H1 (cell line): ENCODE measurements around the gene DIABLO. TPM values are rescaled to one million over a fixed set of nuclear protein-coding genes. Genes with fewer than 3 reads are reported as not detected.
"Not testable (repeated sequence)": the region's sequence is repeated elsewhere in the genome, so short reads cannot be mapped to it uniquely, and the experiment has no call there.

ENCODE experiments used
- CTCF ChIA-PET: fragments of 300-600 bp; sonication (Branson Sonifier 250); formaldehyde crosslinking; loops from one replicate; lab custom pipeline; 2021; ENCODE audit not compliant: partially characterized antibody; lab: Charles Lee
- POLR2A ChIA-PET: fragments of 300-600 bp; sonication (Branson Sonifier 250); formaldehyde crosslinking; loops from one replicate; lab custom pipeline; 2021; ENCODE audit warnings: inconsistent platforms; ENCODE audit not compliant: partially characterized antibody; lab: Charles Lee
- DNase-seq, 2 experiments: peaks; one replicate each; pipeline versions ENCODE4 v3.0.0 to v3.0.0-alpha.2; 2010 to 2022; ENCODE audit warnings: low spot score in 2 of 2, low read depth in 1 of 2, mixed read lengths in 1 of 2
- FAIRE-seq: peaks from 2 replicates; lab custom pipeline; 2011; peaks lifted over from hg19 to GRCh38; lab: Jason Lieb, UNC
- H2AFZ ChIP-seq: 2 replicates; pipeline ENCODE4 v1.8.1; 2012; ENCODE audit warnings: low read length, inconsistent platforms
- H2AK5ac ChIP-seq: 2 replicates; pipeline ENCODE4 v1.6.1; 2013; ENCODE audit warnings: low read depth, low read length
- H2BK120ac ChIP-seq: replicated peaks from 2 replicates; pipeline ENCODE3; 2013; ENCODE audit warnings: low read depth, low read length, inconsistent platforms
- H2BK12ac ChIP-seq: 2 replicates; pipeline ENCODE4 v1.6.1; 2013; ENCODE audit warnings: low read depth, low read length
- H2BK15ac ChIP-seq: 2 replicates; pipeline ENCODE4 v1.6.1; 2013; ENCODE audit warnings: low read length
- H2BK20ac ChIP-seq: 2 replicates; pipeline ENCODE4 v1.6.1; 2013; ENCODE audit warnings: low read length
- H2BK5ac ChIP-seq: 2 replicates; pipeline ENCODE4 v1.6.1; 2013; ENCODE audit warnings: low read depth, low read length
- H3K14ac ChIP-seq: 2 replicates; pipeline ENCODE4 v1.6.1; 2013; ENCODE audit warnings: inconsistent platforms; ENCODE audit not compliant: insufficient read length
- H3K18ac ChIP-seq: 2 replicates; pipeline ENCODE4 v1.6.1; 2013; ENCODE audit warnings: low read length; ENCODE audit errors: extremely low read depth
- H3K23ac ChIP-seq: 2 replicates; pipeline ENCODE4 v1.6.1; 2013; ENCODE audit warnings: inconsistent platforms; ENCODE audit not compliant: insufficient read length
- H3K23me2 ChIP-seq: 2 replicates; pipeline ENCODE4 v1.6.1; 2013; ENCODE audit warnings: low read depth, low read length
- H3K27ac ChIP-seq: 2 replicates; pipeline ENCODE4 v1.6.1; 2011; ENCODE audit warnings: low read depth, low read length, inconsistent platforms
- H3K27me3 ChIP-seq, 4 experiments: replicated peaks in 1 of 4; 1 replicate in 1 of 4; 2 replicates in 3 of 4; pipeline versions ENCODE4 v1.6.1 to v1.8.1; 2011 to 2013; ENCODE audit warnings: low read length in 3 of 4, mild to moderate bottlenecking in 3 of 4, inconsistent platforms in 2 of 4, mixed read lengths in 2 of 4, moderate library complexity in 1 of 4; ENCODE audit not compliant: control insufficient read depth in 3 of 4, insufficient read depth in 3 of 4; ENCODE audit errors: extremely low read depth in 1 of 4
- H3K36me3 ChIP-seq, 4 experiments: 2 replicates each; pipeline versions ENCODE4 v1.6.1 to v1.8.1; 2011 to 2013; ENCODE audit warnings: mild to moderate bottlenecking in 4 of 4, low read length in 3 of 4, moderate library complexity in 2 of 4, control low read depth in 1 of 4, inconsistent platforms in 1 of 4; ENCODE audit not compliant: insufficient read depth in 4 of 4, control insufficient read depth in 2 of 4
- H3K4ac ChIP-seq: replicated peaks from 2 replicates; pipeline ENCODE3; 2013; ENCODE audit warnings: low read length, low read depth, mixed read lengths, inconsistent platforms; ENCODE audit not compliant: insufficient read length
- H3K4me1 ChIP-seq, 4 experiments: replicated peaks in 1 of 4; 1 replicate in 1 of 4; 2 replicates in 3 of 4; pipeline versions ENCODE4 v1.6.1 to v1.8.1; 2011 to 2013; ENCODE audit warnings: low read length in 3 of 4, inconsistent platforms in 2 of 4, mixed read lengths in 1 of 4; ENCODE audit not compliant: insufficient read depth in 4 of 4, control insufficient read depth in 3 of 4
- H3K4me2 ChIP-seq, 2 experiments: 2 replicates each; pipeline versions ENCODE4 v1.6.1 to v1.8.1; 2011 to 2013; ENCODE audit warnings: low read depth in 2 of 2, low read length in 2 of 2, control low read depth in 1 of 2, inconsistent platforms in 1 of 2, mild to moderate bottlenecking in 1 of 2; ENCODE audit not compliant: insufficient read depth in 1 of 2
- H3K4me3 ChIP-seq, 4 experiments: fragments of 200-600, 300-600 bp in 1 of 4; sonication (generic), shearing (Covaris generic), sonication (Bioruptor Twin) in 1 of 4; 2 replicates each; pipeline versions ENCODE4 v1.5.1 to v1.8.1; 2011 to 2016; ENCODE audit warnings: low read length in 4 of 4, low read depth in 3 of 4, control low read depth in 2 of 4, inconsistent platforms in 2 of 4, mild to moderate bottlenecking in 2 of 4, mixed read lengths in 1 of 4, moderate library complexity in 1 of 4; ENCODE audit not compliant: insufficient read depth in 2 of 4; ENCODE audit errors: extremely low read depth in 1 of 4
- H3K56ac ChIP-seq: replicated peaks from 2 replicates; pipeline ENCODE3; 2013; ENCODE audit warnings: low read depth, mild to moderate bottlenecking, mixed read lengths, low read length, inconsistent platforms; ENCODE audit not compliant: insufficient read length
- H3K79me1 ChIP-seq: 2 replicates; pipeline ENCODE4 v1.6.1; 2013; ENCODE audit warnings: low read depth, low read length, control low read depth
- H3K79me2 ChIP-seq, 2 experiments: 2 replicates each; pipeline versions ENCODE4 v1.6.1 to v1.8.1; 2012 to 2013; ENCODE audit warnings: low read length in 2 of 2, mild to moderate bottlenecking in 2 of 2, inconsistent platforms in 1 of 2; ENCODE audit not compliant: insufficient read depth in 2 of 2, control insufficient read depth in 1 of 2
- H3K9ac ChIP-seq, 4 experiments: replicated peaks in 1 of 4; 1 replicate in 1 of 4; 2 replicates in 3 of 4; pipeline versions ENCODE4 v1.6.1 to v1.8.1; 2011 to 2013; ENCODE audit warnings: low read depth in 3 of 4, low read length in 3 of 4, control low read depth in 2 of 4, mild to moderate bottlenecking in 2 of 4, moderate library complexity in 2 of 4, inconsistent platforms in 1 of 4; ENCODE audit errors: extremely low read depth in 1 of 4
- H3K9me3 ChIP-seq, 2 experiments: 2 replicates each; pipeline versions ENCODE4 v1.6.1 to v1.8.1; 2012 to 2013; ENCODE audit warnings: mild to moderate bottlenecking in 2 of 2, moderate library complexity in 2 of 2, control low read depth in 1 of 2, inconsistent platforms in 1 of 2, low read depth in 1 of 2, low read length in 1 of 2, mixed read lengths in 1 of 2; ENCODE audit not compliant: insufficient read depth in 2 of 2
- H4K20me1 ChIP-seq, 2 experiments: replicated peaks in 1 of 2; 2 replicates each; pipeline versions ENCODE3 to v1.8.1; 2011 to 2013; ENCODE audit warnings: inconsistent platforms in 2 of 2, low read length in 2 of 2, mild to moderate bottlenecking in 1 of 2; ENCODE audit not compliant: insufficient read depth in 2 of 2, control insufficient read depth in 1 of 2
- H4K5ac ChIP-seq: 2 replicates; pipeline ENCODE4 v1.6.1; 2013; ENCODE audit warnings: low read length, low read depth, mixed read lengths, inconsistent platforms; ENCODE audit not compliant: insufficient read length
- H4K8ac ChIP-seq: 2 replicates; pipeline ENCODE4 v1.8.0; 2013; ENCODE audit warnings: mild to moderate bottlenecking, moderate library complexity, low read length, inconsistent platforms; ENCODE audit not compliant: insufficient read depth; ENCODE audit errors: extremely low read depth
- H4K91ac ChIP-seq: replicated peaks from 2 replicates; pipeline ENCODE3; 2013; ENCODE audit warnings: low read length, mixed read lengths, inconsistent platforms; ENCODE audit not compliant: insufficient read length
- WGBS, 2 experiments: shearing (Covaris generic) in 1 of 2; methylation state at CpG; one replicate each; pipeline versions ENCODE4 v1.1.6 to v1.1.7; 2013 to 2015; ENCODE audit warnings: low lambda C conversion rate in 2 of 2, mixed read lengths in 2 of 2, inconsistent platforms in 1 of 2, low coverage in 1 of 2, missing lambda C conversion rate in 1 of 2; ENCODE audit not compliant: insufficient replicate concordance in 2 of 2, insufficient coverage in 1 of 2, insufficient read length in 1 of 2; ENCODE audit errors: extremely low coverage in 1 of 2, missing lambda C conversion rate in 1 of 2; 5-methylcytosine and 5-hydroxymethylcytosine counted together
- polyA plus RNA-seq, 7 experiments: library from polyadenylated mRNA; depleted of rRNA in 3 of 7; stranded (reverse) in 5 of 7; unstranded in 2 of 7; fragments of >200 nt in 5 of 7; fragments of 200-250 nt in 2 of 7; gene quantifications; 1 replicate in 5 of 7; 2 replicates in 1 of 7; 4 replicates in 1 of 7; pipeline versions ENCODE4 v1.2.1 to v1.2.3, GENCODE V29; 2011 to 2013; ENCODE audit warnings: missing spikeins in 2 of 7, mixed read lengths in 2 of 7
- total RNA-seq: library from RNA; stranded (reverse); fragmentation: NEBNext Ultra II Directional; extraction: Animal tissue kit (Norgen Biotek cat#: 25700); gene quantifications from 2 replicates; pipeline ENCODE4 v1.2.1, GENCODE V29; 2021

Gene DIABLO
- total and polyA plus RNA-seq, 2 of the 8 experiments (the other 6 are each of a cell fraction or from before 2014, with no cell fraction given): 65.2 to 68.3 TPM

- H4K8ac ChIP-seq, H3K4me2 ChIP-seq, H2AK5ac ChIP-seq, H3K27ac ChIP-seq, H3K79me1 ChIP-seq, H3K4me3 ChIP-seq, H3K27me3 ChIP-seq, CTCF ChIA-PET, H3K79me2 ChIP-seq, H2BK120ac ChIP-seq, FAIRE-seq, H3K23me2 ChIP-seq, H2BK12ac ChIP-seq, DNase-seq, H3K18ac ChIP-seq, H2BK20ac ChIP-seq, H4K5ac ChIP-seq, H2AFZ ChIP-seq, H3K9ac ChIP-seq, H3K23ac ChIP-seq, H2BK15ac ChIP-seq, H3K4ac ChIP-seq, H2BK5ac ChIP-seq, H3K14ac ChIP-seq, H4K91ac ChIP-seq, H4K20me1 ChIP-seq, H3K4me1 ChIP-seq, H3K9me3 ChIP-seq, H3K56ac ChIP-seq: not testable (repeated sequence)
- 92% methylated on average over 4 of the region's 4 CpGs; no CpG with 5 or more reads in 1 of the 2 experiments for WGBS, 2 experiments
- peaks cover 0 to 24% (median 11%) of the 10 kb centered on the region in 4 experiments; a peak in 5 of 8 replicates for H3K36me3 ChIP-seq
- POLR2A ChIA-PET: interaction anchor here (0.8 to 2.2 kb wide), 3 partner anchors 7 to 11 kb away, joined by 3 to 6 read pairs (median 3); partner anchors contain the start of gene VPS33A
Measured at GRCh38 chr12:122258462-122258861, 32.6 kb upstream of the DIABLO start.
